GM21423 (cell line): ENCODE results near the gene CAMKMT.

ENCODE experiments used
- ATAC-seq: cut with Tn5 transposase; IDR thresholded peaks from one replicate; pipeline ENCODE4 v1.9.1; 2021; ENCODE audit warnings: mild to moderate bottlenecking, moderate library complexity; ENCODE audit not compliant: unreplicated experiment

Gene CAMKMT

GRCh38 chr2:44682459-44682858 is 320.7 kb downstream of the CAMKMT start:
- no peak for ATAC-seq

GRCh38 chr2:44684559-44684958 is 322.8 kb downstream of the CAMKMT start:
- ATAC-seq: no peak

- ATAC-seq: no peak
Observed at GRCh38 chr2:44686561-44686960, 324.8 kb downstream of the CAMKMT start.

- no peak for ATAC-seq
Observed at GRCh38 chr2:44687686-44688455, 326.1 kb downstream of the CAMKMT start.

GRCh38 chr2:44688456-44689124 is 326.8 kb downstream of the CAMKMT start:
- ATAC-seq: no peak

- no peak for ATAC-seq
Observed at GRCh38 chr2:44689516-44689915, 327.8 kb downstream of the CAMKMT start.

- ATAC-seq: no peak
Observed at GRCh38 chr2:44691174-44691785, 329.5 kb downstream of the CAMKMT start.

- ATAC-seq: no peak
Observed at GRCh38 chr2:44692821-44693220, 331.1 kb downstream of the CAMKMT start.

GRCh38 chr2:44700824-44701223 is 339.1 kb downstream of the CAMKMT start:
- no peak for ATAC-seq

- no peak for ATAC-seq
Observed at GRCh38 chr2:44705356-44705755, 343.6 kb downstream of the CAMKMT start.

GRCh38 chr2:44705876-44706480 is 344.2 kb downstream of the CAMKMT start:
- ATAC-seq: no peak

- ATAC-seq: no peak
Observed at GRCh38 chr2:44706681-44707553, 345.2 kb downstream of the CAMKMT start.

- no peak for ATAC-seq
Observed at GRCh38 chr2:44707945-44708660, 346.4 kb downstream of the CAMKMT start.

- no peak for ATAC-seq
Observed at GRCh38 chr2:44708661-44709000, 346.9 kb downstream of the CAMKMT start.

GRCh38 chr2:44713170-44713569 is 351.4 kb downstream of the CAMKMT start:
- no peak for ATAC-seq

GRCh38 chr2:44715671-44716081 is 353.9 kb downstream of the CAMKMT start:
- no peak for ATAC-seq

GRCh38 chr2:44716131-44716530 is 354.4 kb downstream of the CAMKMT start:
- ATAC-seq: no peak

GRCh38 chr2:44718431-44718830 is 356.7 kb downstream of the CAMKMT start:
- ATAC-seq: no peak

- no peak for ATAC-seq
Observed at GRCh38 chr2:44719562-44719961, 357.8 kb downstream of the CAMKMT start.

- ATAC-seq: no peak
Observed at GRCh38 chr2:44722026-44722625, 360.4 kb downstream of the CAMKMT start.
